ENCODE data around the gene MAPK10.

DNA sequence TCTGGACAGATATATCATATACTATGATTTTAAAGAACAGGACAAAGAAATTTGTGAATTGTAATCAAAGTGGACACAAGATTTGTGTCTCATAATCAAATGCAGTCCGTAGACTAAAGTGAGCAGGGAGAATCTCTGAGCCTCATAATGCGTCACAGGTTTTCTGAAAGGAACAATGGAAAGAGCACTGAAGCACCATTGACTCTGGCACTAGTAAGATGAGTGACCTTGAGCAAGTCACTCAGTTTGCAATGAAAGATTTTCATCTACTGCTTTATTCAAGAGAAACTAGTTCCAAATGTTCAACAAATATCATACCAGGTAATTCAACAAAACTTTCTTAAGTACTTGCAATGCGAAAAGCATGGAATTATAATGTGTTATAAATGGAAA lies 315.3 kb downstream of the MAPK10 start:
- TF ChIP-seq, protein P1, sequence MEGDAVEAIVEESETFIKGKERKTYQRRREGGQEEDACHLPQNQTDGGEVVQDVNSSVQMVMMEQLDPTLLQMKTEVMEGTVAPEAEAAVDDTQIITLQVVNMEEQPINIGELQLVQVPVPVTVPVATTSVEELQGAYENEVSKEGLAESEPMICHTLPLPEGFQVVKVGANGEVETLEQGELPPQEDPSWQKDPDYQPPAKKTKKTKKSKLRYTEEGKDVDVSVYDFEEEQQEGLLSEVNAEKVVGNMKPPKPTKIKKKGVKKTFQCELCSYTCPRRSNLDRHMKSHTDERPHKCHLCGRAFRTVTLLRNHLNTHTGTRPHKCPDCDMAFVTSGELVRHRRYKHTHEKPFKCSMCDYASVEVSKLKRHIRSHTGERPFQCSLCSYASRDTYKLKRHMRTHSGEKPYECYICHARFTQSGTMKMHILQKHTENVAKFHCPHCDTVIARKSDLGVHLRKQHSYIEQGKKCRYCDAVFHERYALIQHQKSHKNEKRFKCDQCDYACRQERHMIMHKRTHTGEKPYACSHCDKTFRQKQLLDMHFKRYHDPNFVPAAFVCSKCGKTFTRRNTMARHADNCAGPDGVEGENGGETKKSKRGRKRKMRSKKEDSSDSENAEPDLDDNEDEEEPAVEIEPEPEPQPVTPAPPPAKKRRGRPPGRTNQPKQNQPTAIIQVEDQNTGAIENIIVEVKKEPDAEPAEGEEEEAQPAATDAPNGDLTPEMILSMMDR (IDR thresholded peaks at IDR 0.05), result no peak
- TF ChIP-seq POLR2A (IDR thresholded peaks at IDR 0.05), result no peak
- no peak for TF ChIP-seq POLR2AphosphoS5 (IDR thresholded peaks at IDR 0.05)
